NCI-H345 treated with DMSO at 0.1 percent for 48 hours (cell line): Measurements from ENCODE around the gene ECHS1.
"Not testable (repeated sequence)": the region's sequence is repeated elsewhere in the genome, so short reads cannot be mapped to it uniquely, and the experiment has no call there.

Source experiments
- DNase-seq: peaks from one replicate; lab custom pipeline; 2025; ENCODE audit not compliant: unreplicated experiment; lab: John Stamatoyannopoulos, UW

The ECHS1 gene

DNA sequence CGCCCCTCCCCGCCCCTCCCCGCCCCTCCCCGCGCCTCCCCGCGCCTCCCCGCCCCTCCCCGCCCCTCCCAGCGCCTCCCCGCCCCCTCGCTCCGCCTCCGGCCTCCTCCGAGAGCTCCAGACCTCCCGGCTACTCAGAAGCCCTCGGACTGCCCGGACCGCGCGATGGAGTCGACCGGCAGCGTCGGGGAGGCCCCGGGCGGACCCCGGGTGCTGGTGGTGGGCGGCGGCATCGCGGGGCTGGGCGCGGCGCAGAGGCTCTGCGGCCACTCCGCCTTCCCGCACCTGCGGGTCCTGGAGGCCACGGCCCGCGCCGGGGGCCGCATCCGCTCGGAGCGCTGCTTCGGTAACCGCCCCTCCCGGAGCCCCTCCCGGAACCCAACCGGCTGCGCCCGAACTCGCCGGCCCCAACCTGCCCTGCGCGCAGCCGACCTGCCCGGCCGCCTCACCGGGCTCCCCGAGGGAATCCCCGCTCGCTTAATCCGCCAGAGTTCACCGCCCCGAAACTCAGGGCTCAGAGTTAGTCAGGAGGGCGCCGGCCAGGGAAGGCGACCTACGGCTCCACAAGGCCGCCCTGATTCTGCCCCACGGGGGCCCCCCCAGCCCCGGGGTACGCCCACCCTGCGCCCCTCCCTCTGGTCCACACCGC is 6.1 kb upstream of the ECHS1 start, which contains the start of gene PAOX:
Gene PAOX, plus strand, starts transcription at position 111 of the 649 bp plus-strand sequence. Its CDS starts 55 bp downstream, at position 166.
- DNase-seq, result no peak

DNA sequence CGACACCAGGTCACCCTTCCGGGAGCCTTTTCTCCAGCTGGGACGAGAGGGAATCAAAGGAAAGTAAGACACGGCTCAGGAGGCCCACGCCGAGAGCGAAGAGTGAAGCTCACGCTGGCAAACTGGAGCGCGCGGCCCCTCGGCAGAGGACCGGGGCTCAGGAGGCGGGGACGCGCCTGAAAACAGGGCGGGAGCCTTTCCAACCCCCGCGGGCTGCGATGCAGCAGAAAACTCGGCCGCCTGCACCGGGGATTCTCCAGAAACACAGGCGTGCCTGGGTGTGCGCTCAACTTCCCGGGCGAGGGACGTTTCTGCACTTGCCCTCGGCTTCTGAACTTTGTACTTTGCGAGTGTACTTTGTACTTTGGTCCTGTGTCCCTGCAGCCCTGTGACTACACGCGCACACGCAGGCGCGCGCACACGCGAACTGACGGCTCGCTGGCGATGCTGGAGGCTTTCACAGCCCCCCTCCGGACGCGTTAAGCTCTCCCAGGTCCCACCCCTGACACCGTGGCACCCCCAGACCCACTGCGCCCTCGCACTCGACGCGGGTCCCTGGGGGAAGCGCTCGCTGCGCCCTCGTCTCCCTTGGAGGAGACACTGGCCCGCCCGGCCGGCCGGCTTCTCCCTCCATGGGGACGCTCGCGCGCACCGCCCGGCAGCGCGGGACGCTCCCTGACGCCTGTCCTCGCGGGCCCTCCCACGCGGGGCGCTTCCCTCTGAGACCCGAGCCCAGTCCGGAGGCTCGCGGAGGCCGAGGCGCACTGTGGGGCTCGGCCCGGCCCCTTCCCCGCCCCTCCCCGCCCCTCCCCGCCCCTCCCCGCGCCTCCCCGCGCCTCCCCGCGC is 5.3 kb upstream of the ECHS1 start:
- peak; percentile 14 for DNase-seq

DNA sequence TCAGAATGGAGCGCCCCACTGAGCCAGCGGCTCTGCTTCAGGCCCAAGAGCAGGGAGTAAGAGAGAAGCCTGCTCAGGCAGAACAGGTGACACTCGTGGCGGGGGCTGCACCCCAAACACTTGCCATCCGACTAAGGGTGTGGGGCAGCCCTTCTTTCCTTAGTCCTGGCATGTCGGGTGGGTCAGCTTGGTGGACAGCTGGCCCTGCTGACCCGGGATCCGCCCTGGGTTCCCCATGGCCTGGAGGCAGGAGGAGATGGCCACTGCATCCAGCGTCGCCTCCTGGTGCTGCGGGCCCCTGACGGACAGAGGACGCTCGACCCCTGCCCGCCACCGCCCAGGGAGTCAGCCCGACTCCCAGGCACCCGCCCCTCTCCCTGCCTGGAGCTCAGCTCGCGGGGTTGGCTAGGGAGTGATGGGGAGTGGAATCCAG is 4.7 kb upstream of the ECHS1 start:
- DNase-seq, result no peak

DNA sequence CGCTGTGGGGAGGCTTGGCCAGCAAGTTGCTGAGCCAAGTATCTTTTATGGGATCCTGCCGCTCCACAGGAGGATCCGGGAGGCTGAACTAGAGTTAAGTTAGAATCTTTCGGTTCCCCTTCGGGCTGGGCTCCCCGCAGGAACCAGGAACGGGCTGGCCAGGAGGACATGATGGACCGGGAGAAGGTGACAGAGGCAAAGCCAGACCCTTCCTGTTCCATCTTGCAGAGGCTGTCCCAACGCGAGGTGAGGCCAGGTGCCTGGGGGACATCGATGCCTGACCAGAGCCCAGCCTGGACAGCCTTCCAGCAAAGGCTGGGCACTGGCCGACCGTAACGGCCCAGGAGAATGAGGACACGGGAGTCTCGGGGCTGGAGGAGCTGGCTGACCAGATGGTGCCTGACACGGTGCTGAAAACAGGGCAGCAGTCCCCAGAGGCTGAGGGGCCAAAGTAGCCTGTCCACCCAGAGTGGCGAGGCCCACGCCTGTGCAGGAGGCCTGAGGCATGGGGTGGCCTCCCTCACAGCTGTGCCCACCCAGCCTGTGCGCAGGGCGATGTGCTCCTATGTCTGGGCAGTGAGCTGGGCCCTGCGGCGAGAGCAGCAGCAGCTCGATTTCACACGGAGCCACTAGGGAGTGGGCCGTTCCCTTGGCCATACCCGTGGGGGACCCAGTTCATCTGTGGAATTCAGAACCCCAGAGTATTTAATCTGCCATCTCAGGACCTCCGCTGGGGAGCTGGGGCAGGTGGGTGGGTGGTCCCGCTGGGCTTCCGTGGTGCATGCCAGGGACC is 4.1 kb upstream of the ECHS1 start:
- DNase-seq, result no peak

DNA sequence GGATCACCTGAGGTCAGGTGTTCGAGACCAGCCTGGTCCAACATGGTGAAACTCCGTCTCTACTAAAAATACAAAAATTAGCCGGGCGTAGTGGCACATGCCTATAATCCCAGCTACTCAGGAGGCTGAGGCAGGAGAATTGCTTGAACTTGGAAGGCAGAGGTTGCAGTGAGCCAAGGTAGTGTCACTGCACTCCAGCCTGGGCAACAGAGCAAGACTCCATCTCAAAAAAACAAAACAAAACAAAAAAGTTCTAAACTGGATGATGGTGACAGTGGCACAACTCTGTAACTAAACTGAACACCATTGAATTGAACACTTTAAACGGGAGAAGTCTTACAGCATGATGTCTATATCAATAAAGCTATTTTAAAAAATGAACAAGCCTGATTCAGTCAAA is 3.0 kb upstream of the ECHS1 start:
- not testable (repeated sequence) for DNase-seq

DNA sequence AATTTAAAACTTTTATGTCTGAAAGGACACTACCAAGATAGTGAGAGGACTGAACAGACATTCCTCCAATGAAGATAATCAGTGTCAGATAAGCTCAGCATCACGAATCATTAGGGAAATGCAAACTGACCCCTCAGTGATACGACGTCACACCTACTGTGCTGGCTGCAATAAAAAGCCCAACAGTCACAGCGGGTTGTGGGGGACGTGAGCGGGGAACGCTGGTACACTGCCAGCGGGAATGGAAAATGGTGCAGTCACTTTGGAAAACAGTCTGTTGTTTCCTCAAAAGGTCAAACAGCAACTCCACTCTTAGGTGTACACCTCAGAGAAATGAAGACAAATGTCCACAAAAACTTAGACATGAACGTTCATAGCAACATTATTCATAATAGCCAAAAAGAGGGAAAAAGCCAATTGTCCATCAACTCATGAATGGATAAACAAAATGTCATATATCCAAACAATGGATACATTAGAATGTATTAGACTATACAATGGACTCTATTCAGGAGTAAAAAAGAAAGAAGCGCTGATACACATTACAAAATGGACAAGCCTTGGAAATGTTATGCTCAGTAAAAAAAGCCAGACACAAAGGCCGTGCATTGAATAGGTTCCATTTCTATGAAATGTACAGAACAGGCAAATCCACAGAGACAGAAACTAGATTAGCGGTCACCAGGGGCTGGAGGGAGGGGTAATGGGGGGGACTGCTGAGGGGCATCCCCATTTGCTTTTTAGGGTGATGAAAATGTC is 2.4 kb upstream of the ECHS1 start:
- no peak for DNase-seq

DNA sequence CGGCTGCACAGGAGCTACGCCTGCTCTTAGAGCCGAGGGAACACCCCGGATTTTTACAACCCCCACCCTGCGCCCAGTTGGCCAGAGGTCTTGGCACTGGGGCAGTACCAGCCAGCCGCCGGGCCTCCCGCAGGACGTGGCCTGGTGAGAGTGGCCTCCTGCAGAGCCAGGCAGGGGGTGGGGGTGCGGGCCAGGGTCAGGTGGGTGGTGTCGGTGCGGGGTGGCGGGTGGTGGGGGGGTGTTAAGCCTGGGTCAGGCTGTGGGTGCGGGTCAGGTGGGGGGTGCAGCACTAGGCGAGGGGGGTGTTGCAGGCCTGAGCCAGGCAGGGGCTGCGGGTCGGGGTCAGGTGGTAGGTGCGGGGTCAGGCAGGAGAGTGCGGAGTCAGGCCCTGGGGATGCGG is 647 bp downstream of the ECHS1 start:
- no peak for DNase-seq

DNA sequence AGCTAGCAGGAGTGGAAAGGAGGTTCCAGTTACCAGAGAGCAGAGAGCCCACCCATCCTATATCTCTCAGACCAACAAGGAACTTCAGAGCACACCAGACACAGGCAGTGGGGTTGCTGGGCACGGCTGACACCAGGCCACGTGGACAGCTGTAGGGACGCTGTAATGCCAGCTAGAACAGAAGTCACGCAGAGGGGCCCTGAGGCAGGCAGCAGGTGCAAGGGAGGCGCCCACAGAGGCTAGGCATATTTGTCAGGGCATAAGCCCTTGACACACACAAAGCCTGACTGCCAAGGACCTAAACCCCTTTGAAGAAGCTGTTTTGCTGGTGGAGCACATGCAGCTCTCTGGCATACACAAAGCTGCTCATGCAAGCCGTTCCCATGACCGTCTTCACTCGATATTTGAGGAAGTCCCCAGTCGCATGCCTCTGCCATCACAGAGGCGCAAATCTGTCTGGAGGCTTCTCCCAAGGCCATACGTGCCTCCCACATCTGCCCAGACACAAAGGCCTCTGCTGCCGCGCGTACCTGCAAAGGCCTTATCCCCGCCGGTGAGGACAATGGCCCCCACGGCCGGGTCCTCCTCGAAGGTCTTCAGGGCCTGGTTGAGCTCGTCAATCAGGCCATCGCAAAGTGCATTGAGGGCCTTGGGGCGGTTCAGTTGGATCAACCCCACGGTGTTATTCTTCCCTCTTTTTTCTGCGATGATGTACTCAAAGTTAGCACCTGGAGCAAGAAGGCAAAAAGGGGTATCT is 2.9 kb downstream of the ECHS1 start:
- no peak for DNase-seq

DNA sequence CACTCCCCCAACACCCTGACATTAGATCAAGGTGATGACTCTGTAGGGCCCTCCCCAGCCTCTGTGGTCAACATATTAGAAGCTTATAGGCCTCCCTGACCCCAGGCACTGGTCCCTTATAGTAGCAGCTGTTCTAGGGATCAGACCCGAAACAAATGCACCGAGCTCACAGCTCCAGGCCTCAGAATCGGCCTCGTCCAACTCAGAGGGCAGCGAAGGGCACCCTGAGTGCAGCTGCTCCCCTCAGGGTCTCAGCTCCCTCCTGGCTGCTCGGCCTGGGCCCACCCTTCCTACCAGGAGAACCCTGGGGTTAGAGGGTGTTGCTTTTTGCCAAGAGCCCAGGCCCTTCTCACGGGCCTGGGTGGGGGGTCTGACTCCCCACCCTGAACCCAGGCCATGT is 5.0 kb downstream of the ECHS1 start:
- no peak for DNase-seq

DNA sequence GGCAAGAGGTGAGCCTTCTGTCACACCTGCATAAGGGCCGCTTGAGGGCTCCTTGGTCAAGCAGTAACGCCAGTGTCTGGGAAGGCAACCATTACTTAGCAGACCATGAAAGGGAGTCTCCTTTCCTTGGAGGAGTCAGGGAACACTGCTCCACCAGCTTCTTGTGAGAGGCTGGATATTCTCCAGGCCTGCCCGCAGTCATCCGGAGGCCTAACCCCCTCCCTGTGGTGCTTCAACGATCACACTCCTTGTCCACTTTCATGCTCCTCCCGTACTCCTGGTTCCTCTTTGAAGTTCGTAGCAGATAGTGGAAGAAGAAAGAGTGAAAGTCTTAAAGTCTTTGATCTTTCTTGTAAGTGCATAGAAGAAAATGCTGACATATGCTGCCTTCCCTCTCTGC is 5.7 kb downstream of the ECHS1 start:
- DNase-seq, result not testable (repeated sequence)

DNA sequence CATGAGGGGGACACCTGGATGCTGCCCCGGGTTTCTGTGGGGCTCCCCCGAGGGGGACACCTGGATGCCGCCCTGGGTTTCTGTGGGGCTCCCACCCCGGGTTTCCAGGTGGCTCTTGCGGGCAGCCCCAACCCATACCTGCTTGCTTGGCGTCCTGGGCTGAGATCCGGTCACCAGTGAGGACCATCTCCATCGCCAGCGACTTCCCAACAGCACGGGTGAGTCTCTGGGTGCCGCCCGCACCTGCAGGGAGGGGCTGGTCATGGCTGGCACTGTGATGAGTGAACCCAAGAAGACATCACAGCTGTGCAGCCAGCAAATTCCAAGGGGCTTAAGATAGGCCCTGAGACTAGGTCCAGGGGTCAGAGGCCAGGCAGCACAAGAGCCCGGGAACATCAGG is 6.4 kb downstream of the ECHS1 start:
- DNase-seq, result no peak

DNA sequence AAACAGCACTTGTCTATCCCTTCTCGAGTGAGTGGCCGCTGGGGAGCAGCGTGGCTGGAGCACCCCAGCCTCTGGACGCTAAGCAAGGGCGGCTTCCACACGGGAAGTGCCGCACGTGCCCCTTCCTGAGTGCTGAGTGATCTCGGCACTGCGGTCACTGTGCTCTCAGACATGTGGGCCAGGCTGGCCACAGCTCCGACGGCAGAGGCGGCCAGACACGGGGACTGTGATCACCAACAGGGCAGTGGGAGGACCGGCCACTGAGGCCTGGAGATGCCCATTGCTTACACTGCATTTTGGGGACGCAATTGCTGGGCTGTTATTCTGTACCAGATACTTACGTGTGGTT is 7.0 kb downstream of the ECHS1 start:
- no peak for DNase-seq

DNA sequence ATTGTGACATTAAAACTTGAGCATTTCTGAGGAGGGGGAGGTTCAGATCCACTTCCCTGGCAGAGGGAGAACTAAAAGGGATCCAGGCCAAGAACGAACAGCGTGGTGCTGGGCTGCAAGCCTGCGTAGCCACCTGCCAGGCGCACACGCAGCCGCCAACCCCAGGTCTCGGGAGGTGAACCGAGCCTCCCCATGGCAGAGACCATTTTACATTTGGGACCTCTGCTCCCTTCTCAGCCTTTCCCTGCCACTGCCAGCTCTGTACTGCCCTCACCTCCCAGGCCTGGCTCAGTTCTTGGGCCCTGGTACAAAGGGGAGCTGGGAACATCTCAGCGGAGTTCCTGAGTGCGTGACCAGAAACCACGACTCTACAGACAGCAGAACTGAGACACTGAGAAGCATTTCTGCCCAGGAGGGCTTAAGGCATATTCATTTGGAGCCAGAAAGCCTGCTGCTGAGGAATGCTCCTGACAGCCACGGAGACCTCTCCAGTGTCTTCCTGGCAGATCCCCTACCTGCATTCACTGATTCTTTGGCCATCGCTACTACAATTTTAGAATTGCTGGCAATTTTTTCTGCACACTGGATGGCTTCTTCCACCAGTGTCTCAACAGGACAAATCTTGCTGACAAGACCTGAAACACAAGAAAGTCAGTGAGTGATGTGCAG is 7.6 kb downstream of the ECHS1 start:
- no peak for DNase-seq

DNA sequence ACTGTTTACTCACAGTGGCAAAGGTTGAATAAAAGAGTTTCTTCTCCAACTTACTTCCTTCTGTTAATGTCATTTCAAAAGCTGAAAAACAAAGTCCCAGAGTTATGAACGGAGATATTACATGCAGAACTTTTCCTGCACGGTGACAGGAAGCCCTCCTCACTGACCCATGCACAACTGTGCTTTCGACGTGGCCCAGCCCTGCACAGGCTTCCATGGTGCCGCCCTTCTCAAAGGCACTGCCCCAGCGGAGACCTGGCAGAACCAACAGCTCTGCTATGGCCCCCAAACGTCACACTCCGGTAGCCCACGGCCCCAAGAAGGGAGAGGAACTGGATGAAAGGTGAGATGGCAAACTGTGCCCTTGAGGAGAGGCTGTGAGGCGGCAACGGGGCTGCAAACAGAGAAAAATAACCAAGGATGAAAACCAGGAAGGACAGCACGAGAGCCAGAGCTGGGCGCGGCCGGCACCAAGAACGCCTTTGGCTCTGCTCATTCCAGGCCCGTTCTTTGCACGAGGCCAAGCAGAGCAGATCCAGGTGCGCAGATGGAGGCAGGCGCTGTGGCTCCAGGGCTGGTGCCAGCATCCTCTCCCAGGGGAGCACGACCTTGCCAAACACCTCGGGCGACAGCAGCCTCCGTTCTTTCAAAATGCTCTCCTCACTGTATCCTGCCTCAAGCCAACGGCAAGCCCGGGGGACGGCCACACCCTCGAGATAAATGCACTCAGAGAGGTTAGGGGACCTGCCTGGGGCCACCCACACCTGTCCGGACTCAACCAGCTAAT is 8.3 kb downstream of the ECHS1 start:
- DNase-seq, result no peak

DNA sequence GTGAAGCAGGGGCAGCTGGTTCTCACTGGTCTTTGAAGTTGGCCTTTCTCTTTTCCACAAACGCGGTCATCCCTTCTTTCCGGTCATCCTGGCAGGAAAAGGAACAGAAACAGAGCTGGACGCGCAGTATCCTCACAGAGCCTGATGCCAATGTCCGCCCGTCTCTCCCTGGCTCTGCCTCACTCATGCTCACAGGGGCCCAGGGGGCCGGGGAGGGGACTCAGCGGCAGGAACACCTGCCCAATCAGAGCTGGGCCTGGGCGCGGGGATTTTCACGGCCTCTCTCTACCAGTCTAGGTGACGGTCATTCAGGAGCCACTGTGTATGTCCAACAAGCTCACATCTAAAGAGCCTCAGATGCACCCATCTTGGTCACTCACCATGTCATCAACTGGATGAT is 10.3 kb downstream of the ECHS1 start:
- DNase-seq, result no peak

DNA sequence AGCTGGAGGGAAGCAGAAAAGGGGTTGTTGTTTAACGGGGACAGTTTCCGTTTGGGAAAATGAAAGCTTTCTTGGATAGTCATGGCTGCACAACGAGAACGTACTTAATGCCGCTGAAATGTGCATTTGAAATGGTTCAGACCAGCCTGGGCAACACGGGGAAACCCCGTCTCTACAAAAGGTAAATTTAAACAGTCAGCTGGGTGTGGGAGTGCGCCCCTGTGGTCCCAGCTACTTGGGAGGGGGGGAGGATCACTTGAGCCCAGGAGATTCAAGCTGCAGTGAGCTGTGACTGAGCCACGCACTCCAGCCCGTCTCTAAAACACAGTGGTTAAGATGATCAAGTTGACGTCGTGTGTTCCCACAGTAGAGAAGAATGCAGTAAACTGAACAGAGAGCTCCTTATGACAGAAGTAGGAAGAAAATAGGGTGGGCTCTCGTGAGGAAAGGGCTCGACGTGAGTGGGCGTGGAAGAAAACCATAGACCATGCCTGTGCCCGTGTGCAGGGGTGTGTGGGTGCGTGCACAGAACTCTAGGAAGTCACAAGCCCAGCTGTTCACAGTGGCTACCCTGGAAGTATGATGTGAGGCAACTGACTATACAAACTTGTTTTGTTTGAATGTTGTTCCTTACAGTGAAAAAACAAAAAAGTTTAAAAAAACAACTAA is 11.2 kb downstream of the ECHS1 start:
- DNase-seq, result no peak

DNA sequence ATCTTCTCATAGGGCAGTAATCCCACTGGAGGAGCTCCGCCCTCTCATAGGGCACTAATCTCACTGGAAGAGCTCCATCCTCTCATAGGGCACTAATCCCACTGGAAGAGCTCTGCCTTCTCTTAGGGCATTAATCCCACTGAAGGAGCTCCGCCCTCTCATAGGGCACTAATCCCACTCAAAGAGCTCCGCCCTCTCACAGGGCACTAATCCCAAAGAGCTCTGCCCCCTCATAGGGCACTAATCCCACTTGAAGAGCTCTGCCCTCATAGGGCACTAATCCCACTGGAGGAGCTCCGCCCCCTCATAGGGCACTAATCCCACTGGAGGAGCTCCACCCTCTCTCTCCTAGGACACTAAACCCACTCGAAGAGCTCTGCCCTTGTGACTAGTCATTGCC is 11.9 kb downstream of the ECHS1 start:
- DNase-seq, result no peak

DNA sequence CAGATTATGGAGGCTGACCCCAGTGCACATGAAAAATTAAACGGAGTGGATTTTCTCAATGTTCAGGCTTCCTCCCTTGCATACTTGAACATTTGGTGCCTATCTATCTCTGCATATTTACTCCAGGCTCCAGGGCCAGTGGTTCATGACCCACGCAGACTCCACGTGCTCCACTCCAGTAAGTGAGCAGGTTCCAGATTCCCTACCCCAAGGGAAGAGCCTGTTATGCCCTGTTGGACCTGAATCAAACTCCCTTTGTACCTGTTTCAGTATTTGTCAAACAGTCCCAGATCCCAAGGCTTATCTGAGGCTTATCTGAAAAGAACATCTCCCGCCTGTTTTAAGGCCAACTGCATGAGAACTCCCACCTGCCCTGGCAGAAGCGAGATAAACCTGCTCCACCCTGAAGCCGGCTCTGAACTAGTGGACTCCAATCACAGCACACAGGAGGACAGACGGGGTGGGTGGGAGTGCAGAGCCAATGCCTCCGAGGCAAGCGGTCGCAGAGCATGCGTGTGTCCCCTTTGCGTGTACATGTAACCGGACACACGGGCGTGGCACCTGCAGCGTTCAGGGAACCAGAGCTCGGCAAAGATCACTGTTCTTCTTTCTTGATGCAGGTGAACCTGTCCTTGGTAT is 13.1 kb downstream of the ECHS1 start:
- DNase-seq, result no peak
